Measurements from ENCODE around the gene NOP10.
"Not testable (repeated sequence)": the region's sequence is repeated elsewhere in the genome, so short reads cannot be mapped to it uniquely, and the experiment has no call there.

Gene NOP10

GRCh38 chr15:34342737-34343575 lies at the start of gene NOP10, which contains the start of gene NUTM1:
NOP10 (minus strand) TSS chr15:34343136; CDS start chr15:34343073, 63 bp downstream.
NUTM1 (plus strand) TSS chr15:34343315; CDS start chr15:34343697, 382 bp downstream.
- Histone ChIP-seq H3K4me1 (ENCODE audit: control insufficient read depth in 1 of 2, insufficient read depth in 1 of 2, low read depth in 1 of 2, low read length in 1 of 2) (peaks cover 44% of the 10 kb centered on the region in 2 experiments), H3K4me3 (ENCODE audit: low read depth in 1 of 2, low read length in 1 of 2) (peak within 1 kb of the TSS; percentile 85), H3K9me3 (no peaks in the 10 kb centered on the region), H3K27ac (peak within 1 kb of the TSS; percentile 94), H3K36me3 (peaks cover 30% of the 10 kb centered on the region), H3K27me3 (no peaks in the 10 kb centered on the region)
- peak; percentile 95 for TF ChIP-seq CTCF (IDR thresholded peaks at IDR 0.05)

GRCh38 chr15:34389594-34390086 lies 46.7 kb upstream of the NOP10 start:
- not testable (repeated sequence) for H3K27me3 ChIP-seq, H3K36me3 ChIP-seq, H3K27ac ChIP-seq

GRCh38 chr15:34381829-34382521 lies 39.0 kb upstream of the NOP10 start:
- not testable (repeated sequence) for H3K27me3 ChIP-seq; H3K9me3 ChIP-seq; H3K27ac ChIP-seq; H3K4me3 ChIP-seq (ENCODE audit: low read depth in 1 of 2, low read length in 1 of 2); H3K36me3 ChIP-seq; H3K4me1 ChIP-seq (ENCODE audit: control insufficient read depth in 1 of 2, insufficient read depth in 1 of 2, low read depth in 1 of 2, low read length in 1 of 2)

More at GRCh38 chr15:34389594-34390086, 46.7 kb upstream of the NOP10 start:
- not testable (repeated sequence) for H3K9me3 ChIP-seq; H3K4me3 ChIP-seq (ENCODE audit: low read depth in 1 of 2, low read length in 1 of 2); H3K4me1 ChIP-seq (ENCODE audit: control insufficient read depth in 1 of 2, insufficient read depth in 1 of 2, low read depth in 1 of 2, low read length in 1 of 2)

GRCh38 chr15:34380491-34380890 lies 37.6 kb upstream of the NOP10 start:
- H3K36me3 ChIP-seq; H3K4me1 ChIP-seq (ENCODE audit: control insufficient read depth in 1 of 2, insufficient read depth in 1 of 2, low read depth in 1 of 2, low read length in 1 of 2); H3K4me3 ChIP-seq (ENCODE audit: low read depth in 1 of 2, low read length in 1 of 2); H3K27me3 ChIP-seq; H3K27ac ChIP-seq; H3K9me3 ChIP-seq: not testable (repeated sequence)

- H3K27ac ChIP-seq, result no peak overlapping the region
- no peak overlapping the region for H3K4me3 ChIP-seq (ENCODE audit: low read depth in 1 of 2, low read length in 1 of 2)
- H3K4me1 ChIP-seq (ENCODE audit: control insufficient read depth in 1 of 2, insufficient read depth in 1 of 2, low read depth in 1 of 2, low read length in 1 of 2), result no peaks in the 10 kb centered on the region
- no peaks in the 10 kb centered on the region for H3K9me3 ChIP-seq
- no peaks in the 10 kb centered on the region for H3K27me3 ChIP-seq
- H3K36me3 ChIP-seq, result no peaks in the 10 kb centered on the region
- no peak for TF ChIP-seq CTCF (IDR thresholded peaks at IDR 0.05)
Observed at GRCh38 chr15:34376856-34377255, 33.9 kb upstream of the NOP10 start.

- not testable (repeated sequence) for H3K9me3 ChIP-seq; H3K27ac ChIP-seq; H3K27me3 ChIP-seq; H3K4me1 ChIP-seq (ENCODE audit: control insufficient read depth in 1 of 2, insufficient read depth in 1 of 2, low read depth in 1 of 2, low read length in 1 of 2); H3K4me3 ChIP-seq (ENCODE audit: low read depth in 1 of 2, low read length in 1 of 2); H3K36me3 ChIP-seq
Observed at GRCh38 chr15:34375541-34375940, 32.6 kb upstream of the NOP10 start.

- H3K4me1 ChIP-seq (ENCODE audit: control insufficient read depth in 1 of 2, insufficient read depth in 1 of 2, low read depth in 1 of 2, low read length in 1 of 2), result no peaks in the 10 kb centered on the region
- H3K4me3 ChIP-seq (ENCODE audit: low read depth in 1 of 2, low read length in 1 of 2), result no peak overlapping the region
- no peak overlapping the region for H3K27ac ChIP-seq
- no peak for TF ChIP-seq CTCF (IDR thresholded peaks at IDR 0.05)
- H3K9me3 ChIP-seq, result no peaks in the 10 kb centered on the region
- H3K27me3 ChIP-seq, result no peaks in the 10 kb centered on the region
- no peaks in the 10 kb centered on the region for H3K36me3 ChIP-seq
Observed at GRCh38 chr15:34374816-34375215, 31.9 kb upstream of the NOP10 start.

Data from neutrophil (primary cell).